NB4 (cell line): Measurements from ENCODE around the gene BCAM.

Source experiments
- MYC ChIP-seq: IDR thresholded peaks from 2 replicates; pipeline ENCODE4 v1.6.1; 2011; ENCODE audit warnings: low read depth, low read length
- POLR2A ChIP-seq: IDR thresholded peaks from 2 replicates; pipeline ENCODE4 v1.6.1; 2011; ENCODE audit warnings: mild to moderate bottlenecking; ENCODE audit not compliant: insufficient read length; ENCODE audit errors: extremely low read depth
- TF ChIP-seq, protein P1 (sequence below): IDR thresholded peaks from one replicate; pipeline ENCODE4 v1.5.1; 2012; ENCODE audit warnings: low read depth, low read length
- TF ChIP-seq, protein P2 (sequence below): IDR thresholded peaks from 2 replicates; pipeline ENCODE4 v1.6.1; 2011; ENCODE audit warnings: low read depth, low read length

DNA sequence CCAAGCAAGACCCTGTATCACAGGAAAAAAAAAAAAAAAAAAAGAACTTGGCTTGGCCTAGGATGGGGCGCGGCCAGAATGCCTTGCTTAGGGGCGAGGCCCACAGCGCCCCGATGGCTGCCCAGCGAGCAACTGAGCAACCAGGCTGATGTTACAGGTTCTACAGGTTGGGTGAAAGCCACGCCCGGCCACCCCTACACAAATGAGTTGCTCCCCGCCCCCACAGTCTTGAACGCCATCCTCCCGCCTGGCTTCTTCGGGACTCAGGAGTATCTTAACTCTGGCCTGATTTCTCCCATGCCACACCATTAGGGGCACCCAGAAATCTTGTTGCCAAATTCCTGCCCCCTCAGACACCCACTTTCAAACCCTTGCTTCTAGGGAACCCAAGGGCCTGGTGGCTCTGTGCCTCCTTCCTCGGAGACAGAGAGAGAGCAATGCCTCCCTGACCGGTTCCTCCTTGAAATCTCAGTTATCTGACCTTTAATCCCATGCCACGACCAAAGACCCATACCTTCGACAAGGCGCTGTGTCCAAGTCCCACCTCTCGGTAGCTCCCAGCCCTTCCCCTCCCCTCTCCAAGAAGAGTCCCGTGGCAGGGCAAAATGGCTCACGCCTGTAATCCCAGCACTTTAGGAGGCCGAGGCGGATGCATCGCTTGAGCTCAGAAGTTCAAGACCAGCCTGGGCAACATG, 32.4 kb upstream of the BCAM start:
- TF ChIP-seq, protein P1, sequence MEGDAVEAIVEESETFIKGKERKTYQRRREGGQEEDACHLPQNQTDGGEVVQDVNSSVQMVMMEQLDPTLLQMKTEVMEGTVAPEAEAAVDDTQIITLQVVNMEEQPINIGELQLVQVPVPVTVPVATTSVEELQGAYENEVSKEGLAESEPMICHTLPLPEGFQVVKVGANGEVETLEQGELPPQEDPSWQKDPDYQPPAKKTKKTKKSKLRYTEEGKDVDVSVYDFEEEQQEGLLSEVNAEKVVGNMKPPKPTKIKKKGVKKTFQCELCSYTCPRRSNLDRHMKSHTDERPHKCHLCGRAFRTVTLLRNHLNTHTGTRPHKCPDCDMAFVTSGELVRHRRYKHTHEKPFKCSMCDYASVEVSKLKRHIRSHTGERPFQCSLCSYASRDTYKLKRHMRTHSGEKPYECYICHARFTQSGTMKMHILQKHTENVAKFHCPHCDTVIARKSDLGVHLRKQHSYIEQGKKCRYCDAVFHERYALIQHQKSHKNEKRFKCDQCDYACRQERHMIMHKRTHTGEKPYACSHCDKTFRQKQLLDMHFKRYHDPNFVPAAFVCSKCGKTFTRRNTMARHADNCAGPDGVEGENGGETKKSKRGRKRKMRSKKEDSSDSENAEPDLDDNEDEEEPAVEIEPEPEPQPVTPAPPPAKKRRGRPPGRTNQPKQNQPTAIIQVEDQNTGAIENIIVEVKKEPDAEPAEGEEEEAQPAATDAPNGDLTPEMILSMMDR = no peak
- TF ChIP-seq POLR2A = no peak
- TF ChIP-seq, protein P2, sequence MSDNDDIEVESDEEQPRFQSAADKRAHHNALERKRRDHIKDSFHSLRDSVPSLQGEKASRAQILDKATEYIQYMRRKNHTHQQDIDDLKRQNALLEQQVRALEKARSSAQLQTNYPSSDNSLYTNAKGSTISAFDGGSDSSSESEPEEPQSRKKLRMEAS = no peak
- no peak for TF ChIP-seq MYC
